HG02759 (cell line): ENCODE results near the gene ANKRD49.
A peak's percentile ranks its signal among the peaks of the same experiment; 100 is the strongest.
"Not testable (repeated sequence)": the region's sequence is repeated elsewhere in the genome, so short reads cannot be mapped to it uniquely, and the experiment has no call there.

ENCODE experiments used
- ATAC-seq: cut with Tn5 transposase; IDR thresholded peaks from one replicate; pipeline ENCODE4 v1.9.1; 2021; ENCODE audit warnings: mild to moderate bottlenecking, moderate library complexity; ENCODE audit not compliant: unreplicated experiment

Gene ANKRD49

GRCh38 chr11:94506513-94506912 is 12.7 kb downstream of the ANKRD49 start:
- ATAC-seq: not testable (repeated sequence)

GRCh38 chr11:94507485-94507884 is 13.7 kb downstream of the ANKRD49 start:
- no peak for ATAC-seq

- peak; percentile 96 for ATAC-seq
These were observed 18.4 kb downstream of the ANKRD49 start, which contains the start of gene C11orf97 for GRCh38 chr11:94511932-94512781. Gene C11orf97, plus strand, starts transcription at chr11:94512461. Its CDS starts 68 bp downstream, at chr11:94512529.

DNA sequence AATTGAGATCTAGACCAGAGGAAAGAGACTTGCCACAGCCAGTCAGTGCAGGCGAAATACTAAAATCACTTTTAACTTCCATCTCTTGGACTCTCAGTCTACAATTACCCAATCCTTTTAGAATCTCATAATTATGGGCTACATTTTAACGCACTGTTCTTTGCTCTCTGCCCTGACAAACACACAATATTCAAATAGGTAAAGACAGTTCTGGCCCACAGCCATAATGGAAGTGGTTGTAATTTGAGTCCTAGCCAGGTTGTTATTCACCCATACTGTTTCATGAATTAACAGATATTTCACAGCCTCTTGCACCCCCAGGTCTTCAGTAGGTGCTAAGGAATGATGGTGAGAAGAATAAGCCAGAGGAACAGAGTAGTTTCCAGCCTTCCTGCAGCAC is 19.3 kb downstream of the ANKRD49 start:
- no peak for ATAC-seq

GRCh38 chr11:94515398-94515797 is 21.6 kb downstream of the ANKRD49 start:
- ATAC-seq: no peak

DNA sequence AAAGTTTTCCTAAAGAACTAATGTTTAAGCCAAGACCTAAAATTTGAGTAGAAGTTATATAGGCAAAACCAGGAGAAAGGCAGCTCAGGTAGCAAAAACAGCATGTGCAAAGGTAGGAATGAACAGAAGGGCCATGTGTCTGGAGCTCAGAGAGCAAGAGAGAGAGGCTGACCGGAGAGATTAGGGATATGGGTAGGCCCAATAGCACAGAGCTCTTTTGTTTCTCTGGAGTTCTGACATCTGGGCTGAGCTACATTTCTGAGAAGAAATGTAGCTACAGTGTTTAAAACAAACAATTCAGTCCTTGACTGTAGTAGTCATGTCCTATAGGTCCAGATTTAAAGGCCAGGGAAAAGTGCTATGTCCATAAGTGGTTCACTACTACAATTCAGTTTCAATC is 22.9 kb downstream of the ANKRD49 start:
- no peak for ATAC-seq

DNA sequence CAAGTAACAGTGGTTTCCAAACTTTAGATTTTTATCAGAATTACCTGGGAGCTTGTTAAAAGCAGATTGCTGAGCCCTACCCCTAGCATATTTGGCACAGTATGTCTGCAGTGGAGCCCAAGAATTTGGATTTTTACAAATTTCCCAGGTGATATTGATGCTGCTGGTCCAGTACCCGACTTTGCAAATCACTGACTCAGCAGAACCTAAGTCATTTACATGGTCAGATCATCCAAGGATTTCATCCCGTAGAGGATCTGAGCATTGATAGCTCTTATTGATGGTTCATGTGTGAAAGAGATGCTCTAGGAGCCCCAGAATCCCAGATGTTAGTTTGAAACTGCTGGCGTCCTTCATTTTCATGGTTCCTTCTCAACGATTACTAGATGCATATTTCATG is 24.5 kb downstream of the ANKRD49 start:
- no peak for ATAC-seq

DNA sequence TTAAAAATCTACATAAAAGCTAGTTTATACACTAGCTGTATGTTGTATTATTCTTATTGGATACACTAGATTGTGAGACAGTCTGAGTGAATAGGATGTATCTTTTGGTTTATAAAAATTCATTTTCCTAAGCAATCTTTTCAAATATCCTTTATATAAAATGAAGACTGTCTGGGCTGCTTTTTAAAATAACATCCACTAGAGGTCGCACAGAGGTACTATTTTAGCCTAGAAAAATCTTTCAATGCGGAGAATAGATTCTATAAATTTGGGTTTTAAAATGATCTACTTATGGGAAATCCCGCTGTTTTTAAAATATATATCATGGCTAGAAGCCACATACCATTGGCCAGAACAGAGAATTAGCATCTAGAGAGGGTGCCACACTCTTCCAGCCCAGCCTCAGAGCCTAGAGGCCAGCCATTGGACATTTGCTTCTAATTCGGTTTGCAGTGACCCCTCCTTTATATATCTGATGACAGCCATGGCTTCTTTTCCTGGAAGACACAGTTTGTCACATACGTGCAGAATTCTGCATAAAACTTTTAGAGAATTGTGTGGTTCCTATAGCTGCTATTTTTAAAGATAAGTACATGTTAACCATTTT is 25.8 kb downstream of the ANKRD49 start:
- no peak for ATAC-seq

GRCh38 chr11:94521684-94522083 is 27.9 kb downstream of the ANKRD49 start:
- ATAC-seq: no peak

GRCh38 chr11:94524341-94524740 is 30.6 kb downstream of the ANKRD49 start:
- no peak for ATAC-seq

DNA sequence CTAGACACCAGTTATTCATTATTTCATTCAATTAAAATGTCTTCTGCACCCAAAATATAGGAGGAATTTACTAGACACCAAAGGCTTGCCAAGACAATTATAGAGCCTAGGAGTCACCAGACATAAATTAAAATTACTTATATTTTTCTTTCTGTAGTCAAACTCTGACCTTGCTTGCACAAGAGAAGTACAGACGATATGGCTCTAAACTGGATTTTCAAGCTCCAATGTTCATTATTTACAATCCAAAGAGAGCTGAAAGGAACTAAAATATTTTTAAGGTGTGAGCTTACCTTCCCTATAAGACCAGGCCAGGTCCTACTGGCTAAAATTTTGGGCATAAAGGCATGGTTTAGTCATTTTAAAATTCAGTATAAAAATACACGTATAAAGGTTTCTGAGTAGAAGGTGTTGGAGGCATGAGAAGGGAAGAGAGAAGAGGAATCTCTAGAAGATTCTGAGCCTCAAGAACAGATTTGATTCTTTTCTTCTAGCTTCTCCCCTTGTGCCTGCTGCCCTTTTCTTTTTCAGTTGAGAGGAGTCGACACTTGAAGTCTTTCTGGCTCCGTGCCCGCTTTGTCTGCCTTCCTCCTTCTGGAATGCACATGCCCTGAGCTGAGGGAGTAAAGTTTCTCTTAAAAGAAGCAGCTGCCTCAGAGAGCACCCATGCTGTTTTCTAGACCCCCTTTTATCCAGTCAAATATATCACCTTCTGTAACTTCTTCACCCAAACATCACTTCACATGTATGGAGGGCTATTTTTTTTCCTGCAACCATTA is 32.0 kb downstream of the ANKRD49 start:
- ATAC-seq: no peak

DNA sequence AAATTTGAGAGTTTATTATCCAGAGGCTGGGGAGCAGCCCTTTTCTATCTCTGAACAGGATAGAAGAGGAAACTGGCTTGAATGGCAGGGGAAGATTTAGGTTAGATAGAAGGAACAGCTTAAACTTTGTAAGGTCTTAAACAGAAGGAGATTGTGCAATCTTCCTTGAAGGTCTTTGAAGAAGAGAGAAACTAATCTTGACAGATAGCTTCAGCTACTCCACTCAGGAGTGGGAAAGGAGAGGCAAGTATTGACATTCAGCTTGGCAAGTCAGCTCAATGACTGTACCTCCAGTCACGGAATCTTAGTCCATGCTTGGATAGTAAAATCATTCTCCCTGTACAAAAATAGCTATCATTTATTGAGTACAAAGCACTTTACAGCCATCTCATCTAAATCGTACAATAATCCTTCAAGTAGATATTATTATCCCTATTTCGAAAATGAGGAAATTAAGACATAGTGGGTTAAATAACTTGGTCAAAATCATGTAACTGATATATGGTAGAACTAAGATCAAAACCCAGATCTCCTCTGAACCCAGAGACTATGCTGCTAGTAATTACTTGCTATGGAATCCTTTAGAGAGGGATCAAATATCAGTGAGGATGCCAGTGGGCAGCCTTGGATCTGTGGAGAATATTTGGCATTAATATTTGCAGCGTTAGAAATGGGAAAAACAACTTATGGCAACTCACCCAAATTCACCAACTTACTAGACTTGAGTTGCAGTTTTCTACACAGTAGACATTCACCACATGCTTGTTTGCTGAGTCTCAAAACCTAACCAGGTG is 33.1 kb downstream of the ANKRD49 start:
- ATAC-seq: no peak

- no peak for ATAC-seq
These were observed 34.8 kb downstream of the ANKRD49 start for GRCh38 chr11:94528551-94528950.

- no peak for ATAC-seq
These were observed 38.4 kb downstream of the ANKRD49 start for GRCh38 chr11:94532211-94532610.

DNA sequence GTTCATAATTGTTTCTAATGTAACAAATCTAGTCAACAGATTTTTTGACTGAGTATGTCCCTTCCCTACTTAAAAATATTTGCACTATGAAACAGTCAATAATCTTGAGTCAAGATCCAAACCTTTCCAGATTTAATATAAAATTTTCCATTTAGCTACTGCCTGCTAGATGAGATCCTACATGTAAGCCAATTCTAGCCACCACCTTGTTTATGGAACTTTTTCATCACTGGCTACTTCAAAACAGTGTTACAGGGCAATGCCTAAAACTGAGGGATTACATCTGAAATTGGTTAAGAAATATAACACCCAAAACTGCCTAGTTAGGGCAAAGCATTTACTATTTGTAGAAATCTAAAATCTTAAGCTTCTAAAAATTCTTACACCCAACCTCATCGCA is 39.4 kb downstream of the ANKRD49 start:
- no peak for ATAC-seq

GRCh38 chr11:94533696-94534630 is 40.2 kb downstream of the ANKRD49 start:
- no peak for ATAC-seq

DNA sequence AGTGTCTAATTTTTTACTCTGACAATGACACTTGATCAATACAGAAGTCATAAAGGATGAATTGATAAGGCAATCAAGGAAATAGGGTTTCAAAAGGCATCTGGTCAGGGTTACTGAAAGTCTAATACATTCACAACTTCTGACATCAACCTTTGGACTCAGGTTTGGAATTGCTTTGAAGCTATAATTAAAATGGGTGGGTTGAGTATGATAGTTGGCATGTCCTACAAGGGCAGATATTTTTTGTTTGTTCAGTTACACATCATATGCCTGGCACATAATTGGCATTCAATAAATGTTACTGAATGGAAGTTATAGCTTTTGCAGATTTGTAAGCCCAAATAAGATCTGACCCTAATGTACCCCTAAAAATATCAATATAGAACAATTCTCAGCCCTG is 42.6 kb downstream of the ANKRD49 start:
- no peak for ATAC-seq

GRCh38 chr11:94537031-94537600 is 43.3 kb downstream of the ANKRD49 start:
- ATAC-seq: no peak

GRCh38 chr11:94539420-94539819 is 45.6 kb downstream of the ANKRD49 start:
- ATAC-seq: no peak
